ENCODE measurements around the gene EXOC4. TPM values are rescaled to one million over a fixed set of nuclear protein-coding genes. Genes with fewer than 3 reads are reported as not detected.

Gene EXOC4
- total RNA-seq, 4 donors from 2014 or later, result 82.4 to 204 (median 128) TPM

GRCh38 chr7:133947458-133948254 lies 694.8 kb downstream of the EXOC4 start:
- Histone ChIP-seq H3K4me3 (no peak overlapping the region), H3K27me3 (no peaks in the 10 kb centered on the region), H3K36me3 (no peaks in the 10 kb centered on the region), H3K9me3 (no peaks in the 10 kb centered on the region), H3K4me1 (no peaks in the 10 kb centered on the region), H3K27ac (no peak overlapping the region)
- 86% methylated on average over 2 to 6 of the region's 6 CpGs for WGBS, 2 donors (ENCODE audit: low coverage in 1 of 2)
- no peak for DNase-seq
- TF ChIP-seq POLR2AphosphoS5 (IDR thresholded peaks at IDR 0.05) (no peak), POLR2A (IDR thresholded peaks at IDR 0.05) (no peak), EP300 (IDR thresholded peaks at IDR 0.05; ENCODE audit: low read depth) (no peak), CTCF (IDR thresholded peaks at IDR 0.05) (no peak)
- in situ Hi-C loops (cut with MboI; ENCODE audit: low pct_ligation_motif_present in 1 of 4, low pct_unique_long_range_greater_than_20kb in 1 of 4, low sequenced_read_pairs in 3 of 4) (no loop called here), intact Hi-C loops (cut with DNase I; ENCODE audit: low total_unique reads) (no loop called here)

DNA sequence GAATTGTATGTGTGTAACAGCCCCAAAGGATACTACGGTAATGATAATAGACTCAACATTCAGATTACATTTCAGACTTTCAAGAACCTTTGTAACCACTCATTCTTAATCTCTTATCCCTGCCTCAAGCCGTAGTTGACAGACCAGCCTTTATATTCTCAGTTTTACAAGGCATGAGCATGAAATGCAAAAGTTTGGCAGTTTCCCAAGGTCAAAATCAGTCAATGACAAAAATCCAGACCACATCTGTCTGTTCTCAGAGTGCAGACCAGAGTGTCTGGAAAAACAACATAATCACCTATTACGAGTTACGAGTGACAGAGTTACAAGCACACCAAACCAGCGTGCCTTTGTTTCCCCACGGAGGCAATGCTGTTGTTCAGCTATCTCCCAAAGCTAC lies 695.7 kb downstream of the EXOC4 start:
- 87 to 88% methylated on average over 6 of the region's 6 CpGs for WGBS, 2 donors (ENCODE audit: low coverage in 1 of 2)
- H3K27me3 ChIP-seq, result no peaks in the 10 kb centered on the region
- TF ChIP-seq CTCF (IDR thresholded peaks at IDR 0.05) (no peak), POLR2AphosphoS5 (IDR thresholded peaks at IDR 0.05) (no peak), POLR2A (IDR thresholded peaks at IDR 0.05) (no peak), EP300 (IDR thresholded peaks at IDR 0.05; ENCODE audit: low read depth) (no peak)
- DNase-seq, result no peak
- no peaks in the 10 kb centered on the region for H3K36me3 ChIP-seq
- no peaks in the 10 kb centered on the region for H3K4me1 ChIP-seq
- no peak overlapping the region for H3K27ac ChIP-seq
- in situ Hi-C loops (cut with MboI; ENCODE audit: low pct_ligation_motif_present in 1 of 4, low pct_unique_long_range_greater_than_20kb in 1 of 4, low sequenced_read_pairs in 3 of 4), result no loop called here
- intact Hi-C loops (cut with DNase I; ENCODE audit: low total_unique reads), result no loop called here
- H3K4me3 ChIP-seq, result no peak overlapping the region
- no peaks in the 10 kb centered on the region for H3K9me3 ChIP-seq

- Histone ChIP-seq H3K36me3 (no peaks in the 10 kb centered on the region), H3K27me3 (no peaks in the 10 kb centered on the region), H3K4me3 (no peak overlapping the region), H3K4me1 (no peaks in the 10 kb centered on the region), H3K9me3 (no peaks in the 10 kb centered on the region), H3K27ac (no peak overlapping the region)
- WGBS, 2 donors (ENCODE audit: low coverage in 1 of 2), result 92% methylated on average over 4 of the region's 4 CpGs; no CpG with 5 or more reads in 1 of the 2 donors
- intact Hi-C loops (cut with DNase I; ENCODE audit: low total_unique reads), result no loop called here
- in situ Hi-C loops (cut with MboI; ENCODE audit: low pct_ligation_motif_present in 1 of 4, low pct_unique_long_range_greater_than_20kb in 1 of 4, low sequenced_read_pairs in 3 of 4), result no loop called here
- no peak for DNase-seq
- TF ChIP-seq EP300 (IDR thresholded peaks at IDR 0.05; ENCODE audit: low read depth) (no peak), CTCF (IDR thresholded peaks at IDR 0.05) (no peak), POLR2A (IDR thresholded peaks at IDR 0.05) (no peak), POLR2AphosphoS5 (IDR thresholded peaks at IDR 0.05) (no peak)
Observed at GRCh38 chr7:133950855-133951254, 698.0 kb downstream of the EXOC4 start.

GRCh38 chr7:133955208-133955607 lies 702.3 kb downstream of the EXOC4 start:
- H3K36me3 ChIP-seq, result no peaks in the 10 kb centered on the region
- H3K27me3 ChIP-seq, result no peaks in the 10 kb centered on the region
- in situ Hi-C loops (cut with MboI; ENCODE audit: low pct_ligation_motif_present in 1 of 4, low pct_unique_long_range_greater_than_20kb in 1 of 4, low sequenced_read_pairs in 3 of 4), result no loop called here
- H3K4me1 ChIP-seq, result no peaks in the 10 kb centered on the region
- H3K4me3 ChIP-seq, result no peak overlapping the region
- intact Hi-C loops (cut with DNase I; ENCODE audit: low total_unique reads), result no loop called here
- 100% methylated on average over 2 of the region's 2 CpGs; no CpG with 5 or more reads in 1 of the 2 donors for WGBS, 2 donors (ENCODE audit: low coverage in 1 of 2)
- H3K9me3 ChIP-seq, result no peaks in the 10 kb centered on the region
- DNase-seq, result no peak
- TF ChIP-seq POLR2A (IDR thresholded peaks at IDR 0.05), result no peak
- H3K27ac ChIP-seq, result no peak overlapping the region

All from transverse colon (tissue), 4 donors.